ENCODE results near the gene ATXN2. TPM values are rescaled to one million over a fixed set of nuclear protein-coding genes. Genes with fewer than 3 reads are reported as not detected.
"Not testable (repeated sequence)": the region's sequence is repeated elsewhere in the genome, so short reads cannot be mapped to it uniquely, and the experiment has no call there.

Gene ATXN2
- total RNA-seq, 4 donors from 2014 or later = 20.3 to 42.9 (median 25.9) TPM

DNA sequence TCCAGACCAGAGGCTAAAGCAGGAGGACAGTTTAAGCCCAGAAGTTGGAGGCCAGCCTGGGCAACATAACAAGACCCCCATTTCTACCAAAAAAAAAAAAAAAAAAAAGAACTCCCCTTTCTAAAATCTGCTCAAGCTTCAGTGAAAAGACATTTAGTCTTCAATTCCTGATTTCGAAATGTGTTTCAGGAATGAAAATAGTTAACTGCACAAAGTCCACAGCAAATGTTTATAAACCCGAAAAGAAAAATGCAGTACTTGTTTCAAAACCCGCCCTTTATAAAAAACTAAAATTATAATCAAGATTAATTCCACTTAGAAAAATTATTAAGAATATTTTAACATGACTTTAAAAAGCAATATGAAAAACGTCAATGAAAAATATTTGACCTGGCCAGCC, 12.1 kb downstream of the ATXN2 start:
- intact Hi-C loops (cut with DNase I; ENCODE audit: low total_unique reads) = no loop called here
- TF ChIP-seq, protein P1, sequence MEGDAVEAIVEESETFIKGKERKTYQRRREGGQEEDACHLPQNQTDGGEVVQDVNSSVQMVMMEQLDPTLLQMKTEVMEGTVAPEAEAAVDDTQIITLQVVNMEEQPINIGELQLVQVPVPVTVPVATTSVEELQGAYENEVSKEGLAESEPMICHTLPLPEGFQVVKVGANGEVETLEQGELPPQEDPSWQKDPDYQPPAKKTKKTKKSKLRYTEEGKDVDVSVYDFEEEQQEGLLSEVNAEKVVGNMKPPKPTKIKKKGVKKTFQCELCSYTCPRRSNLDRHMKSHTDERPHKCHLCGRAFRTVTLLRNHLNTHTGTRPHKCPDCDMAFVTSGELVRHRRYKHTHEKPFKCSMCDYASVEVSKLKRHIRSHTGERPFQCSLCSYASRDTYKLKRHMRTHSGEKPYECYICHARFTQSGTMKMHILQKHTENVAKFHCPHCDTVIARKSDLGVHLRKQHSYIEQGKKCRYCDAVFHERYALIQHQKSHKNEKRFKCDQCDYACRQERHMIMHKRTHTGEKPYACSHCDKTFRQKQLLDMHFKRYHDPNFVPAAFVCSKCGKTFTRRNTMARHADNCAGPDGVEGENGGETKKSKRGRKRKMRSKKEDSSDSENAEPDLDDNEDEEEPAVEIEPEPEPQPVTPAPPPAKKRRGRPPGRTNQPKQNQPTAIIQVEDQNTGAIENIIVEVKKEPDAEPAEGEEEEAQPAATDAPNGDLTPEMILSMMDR (IDR thresholded peaks at IDR 0.05) = no peak
- no peak for TF ChIP-seq POLR2A (IDR thresholded peaks at IDR 0.05)
- no peak overlapping the region for H3K4me3 ChIP-seq (ENCODE audit: low read depth, poor library complexity, severe bottlenecking)
- no peak for DNase-seq (ENCODE audit: low spot score in 2 of 2)
- WGBS, 2 donors = 73 to 75% methylated on average over 4 of the region's 4 CpGs

DNA sequence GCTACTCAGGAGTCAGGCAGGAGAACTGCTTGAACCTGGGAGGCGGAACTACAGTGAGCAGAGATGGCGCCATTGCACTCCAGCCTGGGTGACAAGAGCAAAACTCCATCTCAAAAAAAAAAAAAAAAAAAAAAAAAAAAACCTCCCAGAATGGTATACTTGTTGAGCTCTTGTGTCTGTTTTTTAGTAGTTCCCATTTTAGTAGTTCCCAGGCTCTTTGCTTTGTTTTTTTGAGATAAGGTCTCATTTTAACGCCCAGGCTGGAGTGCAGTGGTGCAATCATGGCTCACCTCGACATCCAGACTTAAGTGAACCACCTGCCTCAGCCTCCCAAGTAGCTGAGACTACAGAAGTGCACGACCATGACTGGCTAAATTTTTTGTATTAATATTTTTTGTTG, 13.4 kb downstream of the ATXN2 start:
- WGBS, 2 donors = 86 to 92% methylated on average over 5 of the region's 5 CpGs
- DNase-seq (ENCODE audit: low spot score in 2 of 2) = no peak
- TF ChIP-seq POLR2A (IDR thresholded peaks at IDR 0.05) = no peak
- TF ChIP-seq, protein P1 (IDR thresholded peaks at IDR 0.05) = no peak
- no peak overlapping the region for H3K4me3 ChIP-seq (ENCODE audit: low read depth, poor library complexity, severe bottlenecking)
- intact Hi-C loops (cut with DNase I; ENCODE audit: low total_unique reads) = no loop called here

DNA sequence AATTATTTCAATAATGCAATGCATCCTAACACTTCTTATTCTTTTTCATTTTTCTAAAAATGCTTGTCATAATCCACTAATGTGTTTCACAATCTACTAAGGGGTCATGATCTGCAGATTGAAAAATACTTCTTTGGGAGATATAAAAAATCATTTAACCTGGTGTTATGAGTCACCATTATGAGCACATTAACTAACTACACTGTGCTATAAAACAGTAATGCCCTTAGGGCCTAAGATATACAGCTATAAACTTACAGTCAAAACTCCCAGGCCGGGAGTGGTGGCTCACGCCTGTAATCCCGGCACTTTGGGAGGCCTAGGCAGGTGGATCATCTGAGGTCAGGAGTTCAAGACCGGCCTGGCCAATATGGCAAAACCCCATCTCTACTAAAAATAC, 14.2 kb downstream of the ATXN2 start:
- intact Hi-C loops (cut with DNase I; ENCODE audit: low total_unique reads) = no loop called here
- TF ChIP-seq, protein P1 (IDR thresholded peaks at IDR 0.05) = no peak
- TF ChIP-seq POLR2A (IDR thresholded peaks at IDR 0.05) = no peak
- WGBS, 2 donors = 59 to 70% methylated on average over 4 of the region's 4 CpGs

DNA sequence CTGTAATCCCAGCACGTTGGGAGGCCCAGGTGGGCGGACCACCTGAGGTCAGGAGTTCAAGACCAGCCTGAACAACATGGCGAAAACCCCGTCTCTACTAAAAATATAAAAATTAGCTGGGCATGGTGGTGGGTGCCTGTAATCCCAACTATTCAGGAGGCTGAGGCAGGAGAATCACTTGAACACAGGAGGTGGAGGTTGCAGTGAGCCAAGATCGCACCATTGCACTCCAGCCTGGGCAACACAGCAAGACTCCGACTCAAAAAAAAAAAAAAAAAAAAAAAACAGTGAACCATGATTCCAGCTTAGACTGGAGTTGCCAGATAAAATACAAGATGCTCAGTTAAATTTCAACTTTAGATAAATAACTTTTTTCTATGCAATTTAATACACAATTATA, 15.6 kb downstream of the ATXN2 start:
- 94 to 95% methylated on average over 6 of the region's 6 CpGs for WGBS, 2 donors
- DNase-seq (ENCODE audit: low spot score in 2 of 2) = not testable (repeated sequence)

More for the DNA sequence above, 14.2 kb downstream of the ATXN2 start:
- H3K4me3 ChIP-seq (ENCODE audit: low read depth, poor library complexity, severe bottlenecking) = no peak overlapping the region
- no peak for DNase-seq (ENCODE audit: low spot score in 2 of 2)

DNA sequence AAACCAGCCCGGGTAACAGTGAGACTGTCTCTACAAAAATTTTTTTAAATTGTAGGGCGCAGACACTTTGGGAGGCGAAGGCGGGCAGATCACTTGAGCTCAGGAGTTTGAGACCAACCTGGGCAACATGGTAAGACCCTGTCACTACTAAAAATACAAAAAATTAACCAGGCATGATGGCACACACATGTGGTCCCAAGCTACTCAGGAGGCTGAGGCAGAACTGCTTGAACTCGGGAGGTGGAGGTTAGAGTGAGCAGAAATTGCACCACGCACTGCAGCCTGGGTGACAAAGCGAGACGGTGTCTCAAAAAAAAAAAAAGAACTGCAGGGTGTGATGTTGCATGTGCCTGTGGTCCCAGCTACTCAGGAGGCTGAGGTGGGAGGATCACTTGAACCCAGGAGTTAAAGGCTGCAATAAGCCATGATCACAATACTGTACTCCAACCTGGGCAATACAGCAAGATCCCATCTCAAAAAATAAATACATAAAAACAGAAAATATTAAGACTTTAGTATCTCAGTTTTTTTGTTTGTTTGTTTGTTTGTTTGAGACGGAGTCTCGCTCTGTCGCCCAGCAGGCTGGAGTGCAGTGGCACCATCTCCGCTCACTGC, 16.9 kb downstream of the ATXN2 start:
- intact Hi-C loops (cut with DNase I; ENCODE audit: low total_unique reads) = no loop called here
- no peak overlapping the region for H3K4me3 ChIP-seq (ENCODE audit: low read depth, poor library complexity, severe bottlenecking)
- WGBS, 2 donors = 95% methylated on average over 12 of the region's 12 CpGs
- TF ChIP-seq, protein P1 (IDR thresholded peaks at IDR 0.05) = no peak
- no peak for TF ChIP-seq POLR2A (IDR thresholded peaks at IDR 0.05)
- no peak for DNase-seq (ENCODE audit: low spot score in 2 of 2)

More for the DNA sequence above, 15.6 kb downstream of the ATXN2 start:
- H3K4me3 ChIP-seq (ENCODE audit: low read depth, poor library complexity, severe bottlenecking); intact Hi-C loops (cut with DNase I; ENCODE audit: low total_unique reads): not testable (repeated sequence)

DNA sequence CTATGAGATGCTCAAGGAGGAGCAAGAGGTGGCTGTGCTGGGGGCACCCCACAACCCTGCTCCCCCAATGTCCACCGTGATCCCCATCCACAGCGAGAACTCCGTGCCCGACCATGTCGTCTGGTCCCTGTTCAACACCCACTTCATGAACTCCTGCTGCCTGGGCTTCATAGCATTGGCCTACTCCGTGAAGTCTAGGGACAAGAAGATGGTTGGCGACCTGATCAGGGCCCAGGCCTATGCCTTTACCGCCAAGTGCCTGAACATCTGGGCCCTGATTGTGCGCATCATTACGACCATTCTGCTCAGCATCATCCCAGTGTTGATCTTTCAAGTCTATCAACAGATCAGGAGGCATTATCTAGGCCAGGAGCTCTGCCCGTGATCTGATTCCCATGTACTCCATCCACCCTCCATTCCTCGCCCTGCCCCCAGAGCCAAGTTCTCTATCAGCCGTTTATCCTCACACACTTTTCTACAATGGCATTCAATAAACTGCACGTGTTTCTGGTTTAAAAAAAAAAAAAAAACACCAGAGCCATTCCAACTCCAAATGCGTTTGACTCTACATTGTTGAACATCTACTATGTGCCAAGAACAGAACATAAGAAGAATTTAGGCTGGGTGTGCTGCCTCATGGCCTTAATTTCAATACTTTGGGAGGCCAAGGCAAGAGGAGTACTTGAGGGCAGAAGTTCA, 17.5 kb downstream of the ATXN2 start:
- 80 to 84% methylated on average over 15 of the region's 15 CpGs for WGBS, 2 donors
- no peak overlapping the region for H3K4me3 ChIP-seq (ENCODE audit: low read depth, poor library complexity, severe bottlenecking)
- no peak for DNase-seq (ENCODE audit: low spot score in 2 of 2)
- intact Hi-C loops (cut with DNase I; ENCODE audit: low total_unique reads) = no loop called here
- TF ChIP-seq, protein P1 (IDR thresholded peaks at IDR 0.05) = no peak
- no peak for TF ChIP-seq POLR2A (IDR thresholded peaks at IDR 0.05)
